RPMI7951 (cell line): ENCODE data around the gene METTL1. TPM values are rescaled to one million over a fixed set of nuclear protein-coding genes. Genes with fewer than 3 reads are reported as not detected.

Source experiments
- DNase-seq: peaks from one replicate; pipeline ENCODE4 v3.0.0-alpha.2; 2012; ENCODE audit warnings: low read depth
- total RNA-seq: library from RNA; depleted of rRNA; stranded (reverse); fragments of >200 nt; shearing (Covaris generic); gene quantifications from 2 replicates; pipeline ENCODE4 v1.2.3, GENCODE V29; 2014

The METTL1 gene
- total RNA-seq, 1 experiment from 2014 or later: 8.8 TPM

DNA sequence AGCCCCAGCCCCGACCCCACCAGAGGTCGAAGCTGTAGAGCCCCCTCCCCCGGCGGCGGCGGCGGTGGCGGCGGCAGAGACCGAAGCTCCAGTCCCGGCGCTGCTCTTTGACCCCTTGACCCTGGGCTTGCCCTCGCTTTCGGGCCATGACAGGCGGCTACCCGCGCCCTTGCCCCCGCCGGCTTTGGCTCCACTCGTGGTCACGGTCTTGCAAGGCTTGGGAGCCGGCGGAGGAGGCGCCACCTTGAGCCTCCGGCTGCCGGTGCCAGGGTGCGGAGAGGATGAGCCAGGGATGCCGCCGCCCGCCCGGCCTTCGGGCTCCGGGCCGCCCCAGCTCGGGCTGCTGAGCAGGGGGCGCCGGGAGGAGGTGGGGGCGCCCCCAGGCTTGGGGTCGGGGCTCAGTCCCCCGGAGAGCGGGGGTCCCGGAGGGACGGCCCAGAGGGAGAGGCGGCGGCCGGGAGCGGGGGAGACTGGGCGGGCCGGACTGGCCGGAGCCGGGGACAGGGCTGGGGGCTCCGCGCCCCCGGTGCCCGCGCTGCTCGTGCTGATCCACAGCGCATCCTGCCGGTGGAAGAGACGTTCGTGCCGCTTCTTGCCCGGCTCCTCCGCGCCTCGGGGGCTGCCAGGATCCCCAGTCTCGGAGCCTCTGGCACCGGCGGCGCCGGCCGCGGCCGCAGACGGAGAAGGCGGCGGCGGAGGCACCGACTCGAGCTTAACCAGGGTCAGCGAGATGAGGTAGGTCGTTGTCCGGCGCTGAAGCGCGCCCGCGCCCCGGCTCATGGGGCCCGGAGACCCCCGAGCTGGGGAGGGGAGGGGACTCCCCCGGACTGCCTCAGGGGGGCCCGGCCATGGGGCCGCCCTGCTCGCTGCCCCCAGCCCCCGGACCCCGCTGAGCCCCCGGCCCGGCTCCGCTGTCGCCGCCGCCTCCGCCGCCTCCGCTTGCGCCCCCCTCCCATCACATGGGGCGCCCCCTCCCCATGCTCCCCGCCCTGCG is 34.1 kb downstream of the METTL1 start:
- no peak for DNase-seq

GRCh38 chr12:57736741-57737466 is 35.0 kb downstream of the METTL1 start:
- no peak for DNase-seq

DNA sequence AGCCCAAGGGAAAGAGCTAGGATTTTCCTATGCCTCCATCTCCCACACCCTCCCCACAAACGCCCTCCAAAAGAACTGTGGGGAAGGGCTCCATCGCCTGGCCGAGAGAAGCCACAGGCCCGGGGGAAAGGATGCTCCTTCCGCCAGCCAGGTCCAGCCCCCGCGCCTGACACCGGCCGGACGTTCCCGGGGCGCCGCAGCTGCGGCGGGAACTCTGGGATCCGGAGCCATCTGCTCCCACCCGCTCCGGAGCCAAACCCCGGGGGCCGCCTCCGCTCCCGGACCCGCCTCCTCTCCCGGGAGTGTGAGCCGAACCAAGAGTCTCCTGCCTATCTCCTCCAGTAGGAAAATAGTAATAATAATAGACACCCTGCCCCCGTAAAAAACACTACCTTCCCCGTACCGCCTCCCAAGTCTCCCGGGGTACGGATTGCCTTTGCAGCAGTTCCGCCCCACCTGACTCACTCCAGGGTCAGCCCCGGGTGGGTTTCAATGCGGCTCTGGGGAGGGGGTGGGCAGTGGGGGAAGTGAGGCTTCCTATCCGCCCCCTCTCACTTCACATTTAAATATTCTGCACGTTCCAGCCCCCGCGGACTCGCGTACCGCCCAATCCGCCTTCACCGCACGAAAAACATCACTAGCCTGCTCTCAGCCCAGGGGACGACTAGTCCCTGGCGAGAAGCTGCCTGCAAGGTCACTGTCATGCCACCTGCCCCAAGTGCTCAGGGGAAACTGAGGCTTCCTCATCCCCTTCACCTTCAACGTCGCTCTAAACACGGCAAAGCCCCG is 35.8 kb downstream of the METTL1 start:
- peak; percentile 60 for DNase-seq

- peak; percentile 24 for DNase-seq
Measured at GRCh38 chr12:57735198-57735855, 36.6 kb downstream of the METTL1 start.

DNA sequence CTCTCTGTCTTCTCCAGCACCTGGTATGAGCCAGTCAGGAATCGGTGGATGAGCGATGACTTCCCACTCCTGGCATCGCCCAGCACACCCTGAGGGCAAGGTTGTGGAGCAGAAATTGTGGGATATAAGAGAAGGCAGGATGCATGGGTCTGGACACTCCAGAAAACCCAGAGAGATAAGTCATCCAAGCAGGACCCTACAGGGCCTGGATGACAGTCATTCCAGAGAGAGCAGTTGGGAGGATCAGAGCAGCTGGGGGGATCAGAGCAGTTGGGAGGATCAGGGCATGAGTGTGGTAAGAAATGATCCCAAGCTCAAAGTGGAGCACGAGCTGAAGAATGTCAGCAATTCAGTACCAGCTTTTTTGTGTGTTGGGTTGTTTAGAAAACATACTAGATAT is 37.3 kb downstream of the METTL1 start:
- peak; percentile 52 for DNase-seq

DNA sequence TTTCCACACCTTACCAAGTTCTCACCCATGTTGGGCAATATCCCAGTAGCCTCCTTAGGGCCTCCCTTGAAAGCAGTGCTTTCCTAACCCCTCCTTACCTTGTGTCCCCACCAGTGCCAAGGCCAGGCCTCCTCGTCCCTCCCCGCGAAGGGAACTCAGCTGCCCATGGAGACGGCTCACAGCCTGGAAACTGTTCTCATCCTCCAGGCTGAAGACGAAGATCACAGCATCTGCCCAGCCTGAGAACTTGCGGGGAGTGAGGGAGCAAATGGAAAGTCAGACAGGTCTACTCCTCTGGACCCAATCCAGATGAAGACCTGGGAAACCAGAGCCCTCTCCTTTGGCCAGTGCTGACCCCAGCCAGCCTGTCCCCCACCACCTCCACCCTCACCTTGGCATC is 38.0 kb downstream of the METTL1 start:
- no peak for DNase-seq

GRCh38 chr12:57732726-57733593 is 38.9 kb downstream of the METTL1 start:
- DNase-seq: no peak

DNA sequence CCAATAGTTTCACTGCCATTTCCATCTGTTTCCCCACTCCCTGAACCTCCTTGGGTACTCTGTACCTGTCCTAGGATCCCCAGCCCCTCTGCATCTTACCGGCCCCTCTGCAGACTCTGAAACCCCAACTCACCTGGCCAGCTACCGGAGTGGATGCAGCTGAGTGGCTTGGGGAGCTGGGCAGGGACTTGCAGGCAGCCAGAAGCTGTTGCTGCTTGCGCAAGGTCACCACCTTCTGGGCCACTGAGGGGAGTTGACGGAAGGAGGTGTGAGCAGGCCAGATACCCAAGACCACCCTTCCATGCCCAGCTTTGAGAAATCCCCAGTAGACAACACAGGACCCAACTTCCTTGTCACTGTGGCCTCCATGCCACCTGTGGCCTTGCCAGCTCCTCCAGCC is 39.6 kb downstream of the METTL1 start:
- DNase-seq: no peak

GRCh38 chr12:57731411-57732080 is 40.4 kb downstream of the METTL1 start:
- no peak for DNase-seq

DNA sequence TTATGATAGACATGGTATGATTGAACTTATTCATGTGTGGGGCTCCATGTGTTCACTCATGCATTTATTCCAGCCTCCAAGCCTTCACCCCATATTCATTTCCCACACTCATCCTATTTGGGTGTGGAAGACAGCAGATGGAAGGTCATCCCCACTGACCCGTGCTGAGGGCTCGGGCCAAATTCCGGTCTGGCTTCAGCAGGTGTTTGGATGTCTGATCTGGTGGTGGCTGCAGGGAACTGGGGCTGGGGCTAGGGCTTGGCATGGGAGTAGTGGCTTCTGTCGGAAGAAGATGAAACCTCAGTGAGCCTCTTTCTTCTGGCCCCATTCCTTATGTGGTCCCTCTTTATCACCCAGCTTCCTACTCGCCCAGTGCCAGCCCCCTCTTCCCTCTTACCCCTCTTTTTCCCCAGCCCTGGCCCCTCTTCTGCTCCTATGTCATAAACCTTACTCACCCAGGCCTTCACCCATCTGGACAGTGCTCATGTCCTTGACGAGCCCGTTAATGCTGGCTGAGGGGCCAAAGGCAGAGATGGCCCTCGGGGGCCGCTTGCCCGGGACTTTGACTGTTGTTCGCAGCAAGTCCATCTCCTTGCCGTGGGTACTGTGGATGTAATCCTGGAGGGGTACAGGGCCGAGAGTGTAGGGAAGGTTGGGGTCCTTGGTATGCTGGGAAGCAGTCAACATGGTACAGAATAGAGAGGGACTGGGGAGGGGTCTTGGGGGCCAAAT is 41.4 kb downstream of the METTL1 start:
- DNase-seq: no peak

GRCh38 chr12:57729321-57729844 is 42.5 kb downstream of the METTL1 start:
- no peak for DNase-seq

- DNase-seq: no peak
Measured at GRCh38 chr12:57727758-57728395, 44.0 kb downstream of the METTL1 start.

GRCh38 chr12:57726884-57727757 is 44.8 kb downstream of the METTL1 start:
- DNase-seq: no peak

- peak; percentile 83 for DNase-seq
Measured at GRCh38 chr12:57726151-57726883, 45.6 kb downstream of the METTL1 start.

- no peak for DNase-seq
Measured at GRCh38 chr12:57725851-57726150, 46.1 kb downstream of the METTL1 start.

DNA sequence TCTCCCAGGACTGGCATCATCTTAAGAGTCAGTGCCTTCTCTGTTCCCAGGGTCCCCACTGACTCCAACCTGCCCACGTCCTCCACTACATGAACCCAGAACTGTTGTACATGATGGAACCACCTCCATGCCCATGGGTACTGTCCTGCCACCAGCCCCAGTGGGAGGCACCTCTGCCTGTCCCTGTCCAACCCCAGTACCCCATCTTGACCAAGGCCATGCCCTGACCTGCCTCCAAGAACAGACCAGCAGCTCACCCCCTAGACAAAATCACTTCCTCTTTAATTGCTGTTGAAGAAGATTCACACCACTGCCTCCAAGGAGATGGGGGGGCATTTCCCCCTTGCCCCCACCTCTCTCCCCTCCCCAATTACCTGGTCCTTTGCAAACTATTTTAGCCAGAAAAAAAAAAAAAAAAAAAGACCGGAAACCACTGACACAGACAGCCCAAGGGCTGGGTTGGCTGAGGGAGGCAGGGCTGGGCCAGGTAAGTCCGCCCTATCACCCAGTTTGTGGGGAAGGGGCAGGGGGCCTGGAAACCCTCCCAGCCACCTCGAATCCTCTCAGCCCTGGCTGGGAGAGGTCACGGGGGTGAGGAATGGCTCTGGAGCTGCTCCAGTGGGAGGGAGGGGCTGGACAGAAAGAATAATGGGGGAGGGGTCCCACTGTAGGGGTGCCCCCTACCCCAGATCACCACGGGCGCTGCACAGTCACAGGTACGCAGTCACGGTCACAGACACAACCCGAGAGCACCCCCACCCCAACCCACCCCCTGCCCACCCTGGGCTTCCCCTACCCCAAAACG is 46.8 kb downstream of the METTL1 start:
- no peak for DNase-seq
